GM23248 (cell line): ENCODE measurements around the gene AFTPH. TPM values are rescaled to one million over a fixed set of nuclear protein-coding genes. Genes with fewer than 3 reads are reported as not detected.
A peak's percentile ranks its signal among the peaks of the same experiment; 100 is the strongest.

Experiments used
- DNase-seq: peaks from one replicate; pipeline ENCODE4 v3.0.0-alpha.2; 2015
- H2AFZ ChIP-seq: fragments of 200-600 bp; sonication (generic); 2 replicates; pipeline ENCODE4 v1.6.1; 2016; ENCODE audit warnings: antibody characterized with exemption
- H3F3A ChIP-seq: fragments of 200-600 bp; sonication (generic); 2 replicates; pipeline ENCODE4 v1.6.1; 2016; ENCODE audit warnings: mild to moderate bottlenecking, antibody characterized with exemption, mixed run types; ENCODE audit not compliant: insufficient read depth
- H3K27ac ChIP-seq: fragments of 200-600 bp; sonication (generic); 2 replicates; pipeline ENCODE4 v1.5.1; 2016; ENCODE audit warnings: mild to moderate bottlenecking
- H3K27me3 ChIP-seq: fragments of 200-600 bp; sonication (generic); replicated peaks from 2 replicates; pipeline ENCODE4 v1.6.1; 2016; ENCODE audit warnings: mild to moderate bottlenecking; ENCODE audit not compliant: insufficient read depth
- H3K36me3 ChIP-seq: fragments of 200-600 bp; sonication (generic); 2 replicates; pipeline ENCODE4 v1.6.1; 2016; ENCODE audit warnings: low read depth, mild to moderate bottlenecking
- H3K4me1 ChIP-seq: fragments of 200-600 bp; sonication (generic); 2 replicates; pipeline ENCODE4 v1.6.1; 2016; ENCODE audit warnings: mild to moderate bottlenecking; ENCODE audit not compliant: insufficient read depth
- H3K4me2 ChIP-seq: fragments of 200-600 bp; sonication (generic); one replicate; pipeline ENCODE4 v1.6.1; 2016; ENCODE audit warnings: mild to moderate bottlenecking; ENCODE audit not compliant: unreplicated experiment
- H3K4me3 ChIP-seq: fragments of 200-600 bp; sonication (generic); 2 replicates; pipeline ENCODE4 v1.5.1; 2016; ENCODE audit warnings: mild to moderate bottlenecking
- H3K79me2 ChIP-seq: fragments of 200-600 bp; sonication (generic); 2 replicates; pipeline ENCODE4 v1.6.1; 2016; ENCODE audit warnings: mild to moderate bottlenecking; ENCODE audit not compliant: insufficient read depth
- H3K9ac ChIP-seq: fragments of 200-600 bp; sonication (generic); 2 replicates; pipeline ENCODE4 v1.6.1; 2016; ENCODE audit warnings: mild to moderate bottlenecking
- H3K9me2 ChIP-seq: fragments of 200-600 bp; sonication (generic); 2 replicates; pipeline ENCODE4 v1.6.1; 2016; ENCODE audit warnings: mixed run types, mild to moderate bottlenecking, moderate library complexity; ENCODE audit not compliant: insufficient read depth
- H3K9me3 ChIP-seq: fragments of 200-600 bp; sonication (generic); one replicate; pipeline ENCODE4 v1.6.1; 2017; ENCODE audit warnings: low read depth
- H4K20me1 ChIP-seq: fragments of 200-600 bp; sonication (generic); 2 replicates; pipeline ENCODE4 v1.6.0; 2016; ENCODE audit not compliant: insufficient read depth
- EZH2 ChIP-seq: fragments of 200-600 bp; sonication (generic); IDR thresholded peaks from 2 replicates; pipeline ENCODE4 v1.6.1; 2018; ENCODE audit warnings: antibody characterized with exemption, mild to moderate bottlenecking; ENCODE audit not compliant: insufficient read depth, poor library complexity, severe bottlenecking
- EZH2phosphoT487 ChIP-seq: fragments of 200-600 bp; sonication (generic); IDR thresholded peaks from 2 replicates; pipeline ENCODE4 v1.6.1; 2018; ENCODE audit warnings: antibody characterized with exemption, moderate library complexity, mild to moderate bottlenecking, low read depth; ENCODE audit not compliant: insufficient read depth
- WGBS, 2 experiments: methylation state at CpG; one replicate each; pipeline ENCODE4 v1.1.6; 2015 to 2017; ENCODE audit warnings: low lambda C conversion rate in 2 of 2, low coverage in 1 of 2; ENCODE audit errors: missing lambda C conversion rate in 2 of 2; 5-methylcytosine and 5-hydroxymethylcytosine counted together
- in situ Hi-C: fragments of 300-500 bp; cut with MboI; formaldehyde crosslinking; loops from 2 replicates; pipeline ENCODE4 v1.15.0; 2020
- polyA plus RNA-seq: library from polyadenylated mRNA; unstranded; fragments of >200 nt; fragmentation: Nextera tagmentation; extraction: Ambion mirVana; gene quantifications from 2 replicates; pipeline ENCODE4 v1.2.1, GENCODE V29; 2016
- total RNA-seq: library from RNA; depleted of rRNA; stranded (reverse); fragments of >200 nt; shearing (Covaris generic); gene quantifications from 2 replicates; pipeline ENCODE4 v1.2.3, GENCODE V29; 2014

Gene AFTPH
- total and polyA plus RNA-seq, 2 experiments from 2014 or later: 8.8 to 26.2 TPM

GRCh38 chr2:64502860-64503259 is 21.3 kb upstream of the AFTPH start:
- H3F3A ChIP-seq: no peaks in the 10 kb centered on the region
- H3K9me2 ChIP-seq: no peaks in the 10 kb centered on the region
- peaks cover 45% of the 10 kb centered on the region for H3K27me3 ChIP-seq
- no peak overlapping the region for H3K4me3 ChIP-seq
- H3K79me2 ChIP-seq: no peaks in the 10 kb centered on the region
- no peaks in the 10 kb centered on the region for H3K4me1 ChIP-seq
- no peaks in the 10 kb centered on the region for H3K36me3 ChIP-seq
- H3K9ac ChIP-seq: no peak overlapping the region
- in situ Hi-C loops: no loop called here
- TF ChIP-seq EZH2phosphoT487 (no peak), EZH2 (no peak)
- no peaks in the 10 kb centered on the region for H3K9me3 ChIP-seq
- 76 to 85% methylated on average over 4 of the region's 4 CpGs for WGBS, 2 experiments
- no peak overlapping the region for H2AFZ ChIP-seq
- H3K4me2 ChIP-seq: no peak overlapping the region
- H4K20me1 ChIP-seq: no peaks in the 10 kb centered on the region
- no peak for DNase-seq
- no peak overlapping the region for H3K27ac ChIP-seq

GRCh38 chr2:64504774-64505720 is 19.1 kb upstream of the AFTPH start:
- no peak overlapping the region for H3K4me3 ChIP-seq
- in situ Hi-C loops: no loop called here
- no peak overlapping the region for H3K27ac ChIP-seq
- H4K20me1 ChIP-seq: no peaks in the 10 kb centered on the region
- WGBS, 2 experiments: 79% methylated on average over 16 of the region's 16 CpGs
- DNase-seq: no peak
- H3K4me2 ChIP-seq: no peak overlapping the region
- H3K4me1 ChIP-seq: no peaks in the 10 kb centered on the region
- H3K9ac ChIP-seq: no peak overlapping the region
- TF ChIP-seq EZH2phosphoT487 (no peak), EZH2 (no peak)
- no peaks in the 10 kb centered on the region for H3K36me3 ChIP-seq
- H3F3A ChIP-seq: no peaks in the 10 kb centered on the region
- peaks cover 37% of the 10 kb centered on the region for H3K27me3 ChIP-seq
- H2AFZ ChIP-seq: no peak overlapping the region
- H3K79me2 ChIP-seq: no peaks in the 10 kb centered on the region
- H3K9me3 ChIP-seq: no peaks in the 10 kb centered on the region
- H3K9me2 ChIP-seq: no peaks in the 10 kb centered on the region

DNA sequence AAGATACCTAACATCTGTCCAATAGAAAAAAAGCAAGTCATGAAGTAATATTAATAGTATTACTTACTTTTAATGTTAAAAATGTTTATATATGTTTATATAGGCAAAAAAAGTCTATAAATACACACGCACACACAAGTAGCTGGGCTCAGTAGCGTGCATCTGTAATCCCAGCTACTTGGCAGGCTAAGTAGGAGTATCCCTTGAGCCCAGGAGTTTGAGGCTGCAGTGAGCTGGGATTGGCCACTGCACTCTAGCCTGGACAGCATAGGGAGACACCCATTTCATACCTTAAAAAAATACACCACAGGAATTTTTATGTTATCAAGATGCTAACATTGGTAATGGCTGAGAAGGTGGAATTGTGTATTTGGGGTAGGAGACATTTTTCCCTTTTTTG is 17.4 kb upstream of the AFTPH start:
- H3K27me3 ChIP-seq: peaks cover 23% of the 10 kb centered on the region
- H3K9me3 ChIP-seq: no peaks in the 10 kb centered on the region
- no peaks in the 10 kb centered on the region for H4K20me1 ChIP-seq
- 63 to 75% methylated on average over 2 of the region's 2 CpGs for WGBS, 2 experiments
- H3K4me1 ChIP-seq: no peaks in the 10 kb centered on the region
- no peak for TF ChIP-seq EZH2
- TF ChIP-seq EZH2phosphoT487: no peak
- H3K36me3 ChIP-seq: no peaks in the 10 kb centered on the region
- H3K79me2 ChIP-seq: no peaks in the 10 kb centered on the region
- H3K9me2 ChIP-seq: no peaks in the 10 kb centered on the region
- H3K9ac ChIP-seq: no peak overlapping the region
- no peak overlapping the region for H3K4me3 ChIP-seq
- H3K27ac ChIP-seq: no peak overlapping the region
- H2AFZ ChIP-seq: no peak overlapping the region
- in situ Hi-C loops: no loop called here
- no peaks in the 10 kb centered on the region for H3F3A ChIP-seq
- H3K4me2 ChIP-seq: no peak overlapping the region
- DNase-seq: no peak

- peak; percentile 19 for DNase-seq
- TF ChIP-seq EZH2phosphoT487 (no peak), EZH2 (no peak)
These were observed 10.1 kb upstream of the AFTPH start for GRCh38 chr2:64514008-64514407.

More at GRCh38 chr2:64514008-64514407, 10.1 kb upstream of the AFTPH start:
- H3K9me2 ChIP-seq: no peaks in the 10 kb centered on the region
- H3K4me2 ChIP-seq: no peak overlapping the region
- 0% methylated on average over 1 of the region's 1 CpG for WGBS, 2 experiments
- H3K27ac ChIP-seq: no peak overlapping the region
- no peaks in the 10 kb centered on the region for H4K20me1 ChIP-seq
- in situ Hi-C loops: no loop called here
- H2AFZ ChIP-seq: no peak overlapping the region
- no peaks in the 10 kb centered on the region for H3F3A ChIP-seq
- no peak overlapping the region for H3K9ac ChIP-seq
- H3K27me3 ChIP-seq: peaks cover 36% of the 10 kb centered on the region
- no peaks in the 10 kb centered on the region for H3K79me2 ChIP-seq
- no peak overlapping the region for H3K4me3 ChIP-seq
- H3K36me3 ChIP-seq: no peaks in the 10 kb centered on the region
- no peaks in the 10 kb centered on the region for H3K4me1 ChIP-seq
- H3K9me3 ChIP-seq: no peaks in the 10 kb centered on the region
